Activated CD4-positive, alpha-beta T cell treated with anti-CD3 and anti-CD28 coated beads for 1 hour (primary cell): ENCODE results near the gene PNPLA4.

Experiments used
- DNase-seq: peaks from one replicate; pipeline ENCODE4 v3.0.0-alpha.2; 2020

Gene PNPLA4

DNA sequence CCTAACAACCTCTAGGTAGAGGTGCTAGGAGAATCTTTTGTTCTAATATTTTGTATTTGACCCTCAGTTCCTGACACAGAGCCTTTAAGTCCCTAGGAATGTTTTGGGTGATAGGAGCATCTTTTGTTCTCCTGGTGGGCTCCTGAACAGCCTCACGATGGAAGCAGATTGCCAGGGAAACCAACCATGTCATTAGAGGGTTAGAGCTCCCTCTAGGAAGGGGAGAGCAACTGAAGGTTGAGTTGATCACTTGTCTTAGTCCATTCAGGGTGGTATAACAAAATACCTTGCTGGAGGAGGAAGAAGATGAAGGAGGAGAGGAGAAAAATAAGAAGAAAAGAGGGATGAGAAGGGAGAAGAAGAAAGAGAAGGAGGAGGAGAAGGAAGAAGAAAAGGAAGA is 75.0 kb downstream of the PNPLA4 start:
- no peak for DNase-seq
